ENCODE results near the gene MAEA.

MAEA gene

GRCh38 chr4:1289207-1290164, at the start of gene MAEA:
MAEA (plus strand) TSS chr4:1289891; CDS start chr4:1289914, 23 bp downstream.
- peak; percentile 99 for DNase-seq

GRCh38 chr4:1239950-1240307, 49.8 kb upstream of the MAEA start:
- DNase-seq: no peak

- DNase-seq: no peak
Observed at GRCh38 chr4:1240721-1241465, 48.8 kb upstream of the MAEA start.

GRCh38 chr4:1241466-1241935, 48.2 kb upstream of the MAEA start:
- DNase-seq: no peak

- no peak for DNase-seq
Observed at GRCh38 chr4:1241936-1242505, 47.7 kb upstream of the MAEA start.

- no peak for DNase-seq
Observed at GRCh38 chr4:1242506-1243450, 46.9 kb upstream of the MAEA start.

- DNase-seq: no peak
Observed at GRCh38 chr4:1243451-1244080, 46.1 kb upstream of the MAEA start.

GRCh38 chr4:1244081-1244977, 45.4 kb upstream of the MAEA start:
- DNase-seq: no peak

- no peak for DNase-seq
Observed at GRCh38 chr4:1244978-1245471, 44.7 kb upstream of the MAEA start.

GRCh38 chr4:1245481-1246051, 44.1 kb upstream of the MAEA start:
- DNase-seq: no peak

- DNase-seq: peak; percentile 34
Observed at GRCh38 chr4:1246111-1246881, 43.4 kb upstream of the MAEA start.

- DNase-seq: peak; percentile 57
Observed at GRCh38 chr4:1246901-1247863, 42.5 kb upstream of the MAEA start.

GRCh38 chr4:1247864-1248244, 41.8 kb upstream of the MAEA start:
- DNase-seq: no peak

GRCh38 chr4:1248245-1249147, 41.2 kb upstream of the MAEA start, which contains the start of gene CTBP1:
CTBP1 (minus strand) TSS chr4:1249130; CDS start chr4:1241331, 7,799 bp downstream.
- peak; percentile 91 for DNase-seq

- peak; percentile 94 for DNase-seq
Observed at GRCh38 chr4:1249148-1249730, 40.5 kb upstream of the MAEA start.

- peak; percentile 58 for DNase-seq
Observed at GRCh38 chr4:1249731-1250526, 39.8 kb upstream of the MAEA start.

All from hematopoietic multipotent progenitor cell treated with erythropoietin and hydrocortisone succinate and interleukin-3 and kit ligand, for 4 days (in vitro differentiated cells).